OCI-M2 (cell line): ENCODE measurements around the gene CCBE1.
"Not testable (repeated sequence)": the region's sequence is repeated elsewhere in the genome, so short reads cannot be mapped to it uniquely, and the experiment has no call there.

Experiments used
- DNase-seq: peaks from one replicate; lab custom pipeline; 2025; ENCODE audit not compliant: unreplicated experiment; lab: John Stamatoyannopoulos, UW

Gene CCBE1

GRCh38 chr18:59684777-59685176 lies 12.4 kb downstream of the CCBE1 start:
- no peak for DNase-seq

- no peak for DNase-seq
Observed at GRCh38 chr18:59681521-59682004, 15.7 kb downstream of the CCBE1 start.

- DNase-seq: no peak
Observed at GRCh38 chr18:59681051-59681450, 16.2 kb downstream of the CCBE1 start.

- no peak for DNase-seq
Observed at GRCh38 chr18:59675346-59675745, 21.9 kb downstream of the CCBE1 start.

GRCh38 chr18:59674903-59675270 lies 22.3 kb downstream of the CCBE1 start:
- no peak for DNase-seq

- DNase-seq: no peak
Observed at GRCh38 chr18:59674186-59674902, 22.9 kb downstream of the CCBE1 start.

- DNase-seq: no peak
Observed at GRCh38 chr18:59672235-59672711, 24.9 kb downstream of the CCBE1 start.

- no peak for DNase-seq
Observed at GRCh38 chr18:59671551-59671950, 25.7 kb downstream of the CCBE1 start.

- DNase-seq: no peak
Observed at GRCh38 chr18:59669872-59670657, 27.2 kb downstream of the CCBE1 start.

- no peak for DNase-seq
Observed at GRCh38 chr18:59667488-59667887, 29.7 kb downstream of the CCBE1 start.

- not testable (repeated sequence) for DNase-seq
Observed at GRCh38 chr18:59666007-59666402, 31.2 kb downstream of the CCBE1 start.

GRCh38 chr18:59665057-59666006 lies 31.9 kb downstream of the CCBE1 start:
- no peak for DNase-seq

GRCh38 chr18:59664329-59664728 lies 32.9 kb downstream of the CCBE1 start:
- no peak for DNase-seq

GRCh38 chr18:59663096-59663495 lies 34.1 kb downstream of the CCBE1 start:
- no peak for DNase-seq

GRCh38 chr18:59661891-59662701 lies 35.1 kb downstream of the CCBE1 start:
- DNase-seq: no peak

GRCh38 chr18:59660786-59661743 lies 36.2 kb downstream of the CCBE1 start:
- DNase-seq: no peak

GRCh38 chr18:59660366-59660765 lies 36.9 kb downstream of the CCBE1 start:
- DNase-seq: no peak

- DNase-seq: no peak
Observed at GRCh38 chr18:59659508-59660170, 37.6 kb downstream of the CCBE1 start.

- no peak for DNase-seq
Observed at GRCh38 chr18:59658941-59659340, 38.3 kb downstream of the CCBE1 start.
